ENCODE measurements around the gene TOMM34. TPM values are rescaled to one million over a fixed set of nuclear protein-coding genes. Genes with fewer than 3 reads are reported as not detected.

TOMM34 gene
- total and polyA plus RNA-seq, 2 experiments from 2014 or later, result 27.4 to 38.7 TPM

DNA sequence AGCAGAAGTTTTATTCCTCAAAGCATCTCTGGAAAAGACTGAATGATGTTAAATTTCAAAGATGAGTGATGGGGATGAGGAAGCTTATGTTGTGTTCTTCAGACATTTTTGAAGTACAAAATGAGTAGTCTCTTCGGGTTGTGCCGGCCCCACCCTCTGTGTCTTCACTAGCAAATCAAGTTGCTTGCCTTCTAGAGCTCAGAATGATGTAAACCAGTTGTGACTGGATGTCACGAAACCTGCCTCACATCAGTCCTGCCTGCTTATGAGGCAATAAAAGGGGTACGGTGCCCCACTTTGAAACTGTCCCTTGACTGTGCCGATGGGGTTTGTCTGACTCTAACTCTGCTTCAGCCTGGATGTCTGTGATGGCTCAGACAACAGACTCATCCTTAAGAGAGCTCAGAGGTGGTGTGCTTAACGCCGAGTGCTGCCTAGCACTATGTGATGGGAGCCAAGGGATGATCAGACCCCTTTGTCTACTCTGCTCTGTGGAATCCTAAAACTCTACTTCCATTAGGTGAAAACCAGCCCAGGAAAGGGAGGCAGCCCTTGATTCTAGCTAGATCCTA lies 19.0 kb downstream of the TOMM34 start:
- Mint-ChIP-seq H3K27me3 (ENCODE audit: insufficient read depth, low read depth, poor library complexity) (no peaks in the 10 kb centered on the region), H3K4me3 (no peak overlapping the region), H3K36me3 (ENCODE audit: low read depth) (peaks cover 72% of the 10 kb centered on the region), H3K27ac (no peak overlapping the region; the same call in 1 of the 2 replicates), H3K4me1 (no peaks in the 10 kb centered on the region), H3K9me3 (no peaks in the 10 kb centered on the region)
- TF ChIP-seq POLR2AphosphoS5 (IDR thresholded peaks at IDR 0.05; ENCODE audit: low read depth) (no peak), JUNB (IDR thresholded peaks at IDR 0.05; ENCODE audit: unreplicated experiment) (no peak), EZH2 (IDR thresholded peaks at IDR 0.05; ENCODE audit: low read depth, unreplicated experiment) (no peak), NANOG (IDR thresholded peaks at IDR 0.05; ENCODE audit: borderline replicate concordance) (no peak), ZNF114 (CRISPR knock-in tag; IDR thresholded peaks at IDR 0.05) (no peak), STAT1 (IDR thresholded peaks at IDR 0.05; ENCODE audit: unreplicated experiment) (no peak), EZH2phosphoT487 (IDR thresholded peaks at IDR 0.05; ENCODE audit: unreplicated experiment) (no peak), ZNF331 (CRISPR knock-in tag; IDR thresholded peaks at IDR 0.05; ENCODE audit: low read depth) (no peak), CREB1 (CRISPR knock-in tag; IDR thresholded peaks at IDR 0.05; ENCODE audit: low read depth) (no peak)
- TF ChIP-seq, protein P1, sequence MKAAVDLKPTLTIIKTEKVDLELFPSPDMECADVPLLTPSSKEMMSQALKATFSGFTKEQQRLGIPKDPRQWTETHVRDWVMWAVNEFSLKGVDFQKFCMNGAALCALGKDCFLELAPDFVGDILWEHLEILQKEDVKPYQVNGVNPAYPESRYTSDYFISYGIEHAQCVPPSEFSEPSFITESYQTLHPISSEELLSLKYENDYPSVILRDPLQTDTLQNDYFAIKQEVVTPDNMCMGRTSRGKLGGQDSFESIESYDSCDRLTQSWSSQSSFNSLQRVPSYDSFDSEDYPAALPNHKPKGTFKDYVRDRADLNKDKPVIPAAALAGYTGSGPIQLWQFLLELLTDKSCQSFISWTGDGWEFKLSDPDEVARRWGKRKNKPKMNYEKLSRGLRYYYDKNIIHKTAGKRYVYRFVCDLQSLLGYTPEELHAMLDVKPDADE (IDR thresholded peaks at IDR 0.05), result no peak
- TF ChIP-seq, protein P2, sequence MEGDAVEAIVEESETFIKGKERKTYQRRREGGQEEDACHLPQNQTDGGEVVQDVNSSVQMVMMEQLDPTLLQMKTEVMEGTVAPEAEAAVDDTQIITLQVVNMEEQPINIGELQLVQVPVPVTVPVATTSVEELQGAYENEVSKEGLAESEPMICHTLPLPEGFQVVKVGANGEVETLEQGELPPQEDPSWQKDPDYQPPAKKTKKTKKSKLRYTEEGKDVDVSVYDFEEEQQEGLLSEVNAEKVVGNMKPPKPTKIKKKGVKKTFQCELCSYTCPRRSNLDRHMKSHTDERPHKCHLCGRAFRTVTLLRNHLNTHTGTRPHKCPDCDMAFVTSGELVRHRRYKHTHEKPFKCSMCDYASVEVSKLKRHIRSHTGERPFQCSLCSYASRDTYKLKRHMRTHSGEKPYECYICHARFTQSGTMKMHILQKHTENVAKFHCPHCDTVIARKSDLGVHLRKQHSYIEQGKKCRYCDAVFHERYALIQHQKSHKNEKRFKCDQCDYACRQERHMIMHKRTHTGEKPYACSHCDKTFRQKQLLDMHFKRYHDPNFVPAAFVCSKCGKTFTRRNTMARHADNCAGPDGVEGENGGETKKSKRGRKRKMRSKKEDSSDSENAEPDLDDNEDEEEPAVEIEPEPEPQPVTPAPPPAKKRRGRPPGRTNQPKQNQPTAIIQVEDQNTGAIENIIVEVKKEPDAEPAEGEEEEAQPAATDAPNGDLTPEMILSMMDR (conservative IDR thresholded peaks at IDR 0.05; ENCODE audit: low read depth in 2 of 2), result no peak
- TF ChIP-seq, protein P3, sequence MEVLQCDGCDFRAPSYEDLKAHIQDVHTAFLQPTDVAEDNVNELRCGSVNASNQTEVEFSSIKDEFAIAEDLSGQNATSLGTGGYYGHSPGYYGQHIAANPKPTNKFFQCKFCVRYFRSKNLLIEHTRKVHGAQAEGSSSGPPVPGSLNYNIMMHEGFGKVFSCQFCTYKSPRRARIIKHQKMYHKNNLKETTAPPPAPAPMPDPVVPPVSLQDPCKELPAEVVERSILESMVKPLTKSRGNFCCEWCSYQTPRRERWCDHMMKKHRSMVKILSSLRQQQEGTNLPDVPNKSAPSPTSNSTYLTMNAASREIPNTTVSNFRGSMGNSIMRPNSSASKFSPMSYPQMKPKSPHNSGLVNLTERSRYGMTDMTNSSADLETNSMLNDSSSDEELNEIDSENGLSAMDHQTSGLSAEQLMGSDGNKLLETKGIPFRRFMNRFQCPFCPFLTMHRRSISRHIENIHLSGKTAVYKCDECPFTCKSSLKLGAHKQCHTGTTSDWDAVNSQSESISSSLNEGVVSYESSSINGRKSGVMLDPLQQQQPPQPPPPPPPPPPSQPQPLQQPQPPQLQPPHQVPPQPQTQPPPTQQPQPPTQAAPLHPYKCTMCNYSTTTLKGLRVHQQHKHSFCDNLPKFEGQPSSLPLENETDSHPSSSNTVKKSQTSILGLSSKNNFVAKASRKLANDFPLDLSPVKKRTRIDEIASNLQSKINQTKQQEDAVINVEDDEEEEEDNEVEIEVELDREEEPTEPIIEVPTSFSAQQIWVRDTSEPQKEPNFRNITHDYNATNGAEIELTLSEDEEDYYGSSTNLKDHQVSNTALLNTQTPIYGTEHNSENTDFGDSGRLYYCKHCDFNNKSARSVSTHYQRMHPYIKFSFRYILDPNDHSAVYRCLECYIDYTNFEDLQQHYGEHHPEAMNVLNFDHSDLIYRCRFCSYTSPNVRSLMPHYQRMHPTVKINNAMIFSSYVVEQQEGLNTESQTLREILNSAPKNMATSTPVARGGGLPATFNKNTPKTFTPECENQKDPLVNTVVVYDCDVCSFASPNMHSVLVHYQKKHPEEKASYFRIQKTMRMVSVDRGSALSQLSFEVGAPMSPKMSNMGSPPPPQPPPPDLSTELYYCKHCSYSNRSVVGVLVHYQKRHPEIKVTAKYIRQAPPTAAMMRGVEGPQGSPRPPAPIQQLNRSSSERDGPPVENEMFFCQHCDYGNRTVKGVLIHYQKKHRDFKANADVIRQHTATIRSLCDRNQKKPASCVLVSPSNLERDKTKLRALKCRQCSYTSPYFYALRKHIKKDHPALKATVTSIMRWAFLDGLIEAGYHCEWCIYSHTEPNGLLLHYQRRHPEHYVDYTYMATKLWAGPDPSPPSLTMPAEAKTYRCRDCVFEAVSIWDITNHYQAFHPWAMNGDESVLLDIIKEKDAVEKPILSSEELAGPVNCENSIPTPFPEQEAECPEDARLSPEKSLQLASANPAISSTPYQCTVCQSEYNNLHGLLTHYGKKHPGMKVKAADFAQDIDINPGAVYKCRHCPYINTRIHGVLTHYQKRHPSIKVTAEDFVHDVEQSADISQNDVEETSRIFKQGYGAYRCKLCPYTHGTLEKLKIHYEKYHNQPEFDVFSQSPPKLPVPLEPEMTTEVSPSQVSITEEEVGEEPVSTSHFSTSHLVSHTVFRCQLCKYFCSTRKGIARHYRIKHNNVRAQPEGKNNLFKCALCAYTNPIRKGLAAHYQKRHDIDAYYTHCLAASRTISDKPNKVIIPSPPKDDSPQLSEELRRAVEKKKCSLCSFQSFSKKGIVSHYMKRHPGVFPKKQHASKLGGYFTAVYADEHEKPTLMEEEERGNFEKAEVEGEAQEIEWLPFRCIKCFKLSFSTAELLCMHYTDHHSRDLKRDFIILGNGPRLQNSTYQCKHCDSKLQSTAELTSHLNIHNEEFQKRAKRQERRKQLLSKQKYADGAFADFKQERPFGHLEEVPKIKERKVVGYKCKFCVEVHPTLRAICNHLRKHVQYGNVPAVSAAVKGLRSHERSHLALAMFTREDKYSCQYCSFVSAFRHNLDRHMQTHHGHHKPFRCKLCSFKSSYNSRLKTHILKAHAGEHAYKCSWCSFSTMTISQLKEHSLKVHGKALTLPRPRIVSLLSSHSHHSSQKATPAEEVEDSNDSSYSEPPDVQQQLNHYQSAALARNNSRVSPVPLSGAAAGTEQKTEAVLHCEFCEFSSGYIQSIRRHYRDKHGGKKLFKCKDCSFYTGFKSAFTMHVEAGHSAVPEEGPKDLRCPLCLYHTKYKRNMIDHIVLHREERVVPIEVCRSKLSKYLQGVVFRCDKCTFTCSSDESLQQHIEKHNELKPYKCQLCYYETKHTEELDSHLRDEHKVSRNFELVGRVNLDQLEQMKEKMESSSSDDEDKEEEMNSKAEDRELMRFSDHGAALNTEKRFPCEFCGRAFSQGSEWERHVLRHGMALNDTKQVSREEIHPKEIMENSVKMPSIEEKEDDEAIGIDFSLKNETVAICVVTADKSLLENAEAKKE (CRISPR knock-in tag; IDR thresholded peaks at IDR 0.05), result no peak
- TF ChIP-seq, protein P4, sequence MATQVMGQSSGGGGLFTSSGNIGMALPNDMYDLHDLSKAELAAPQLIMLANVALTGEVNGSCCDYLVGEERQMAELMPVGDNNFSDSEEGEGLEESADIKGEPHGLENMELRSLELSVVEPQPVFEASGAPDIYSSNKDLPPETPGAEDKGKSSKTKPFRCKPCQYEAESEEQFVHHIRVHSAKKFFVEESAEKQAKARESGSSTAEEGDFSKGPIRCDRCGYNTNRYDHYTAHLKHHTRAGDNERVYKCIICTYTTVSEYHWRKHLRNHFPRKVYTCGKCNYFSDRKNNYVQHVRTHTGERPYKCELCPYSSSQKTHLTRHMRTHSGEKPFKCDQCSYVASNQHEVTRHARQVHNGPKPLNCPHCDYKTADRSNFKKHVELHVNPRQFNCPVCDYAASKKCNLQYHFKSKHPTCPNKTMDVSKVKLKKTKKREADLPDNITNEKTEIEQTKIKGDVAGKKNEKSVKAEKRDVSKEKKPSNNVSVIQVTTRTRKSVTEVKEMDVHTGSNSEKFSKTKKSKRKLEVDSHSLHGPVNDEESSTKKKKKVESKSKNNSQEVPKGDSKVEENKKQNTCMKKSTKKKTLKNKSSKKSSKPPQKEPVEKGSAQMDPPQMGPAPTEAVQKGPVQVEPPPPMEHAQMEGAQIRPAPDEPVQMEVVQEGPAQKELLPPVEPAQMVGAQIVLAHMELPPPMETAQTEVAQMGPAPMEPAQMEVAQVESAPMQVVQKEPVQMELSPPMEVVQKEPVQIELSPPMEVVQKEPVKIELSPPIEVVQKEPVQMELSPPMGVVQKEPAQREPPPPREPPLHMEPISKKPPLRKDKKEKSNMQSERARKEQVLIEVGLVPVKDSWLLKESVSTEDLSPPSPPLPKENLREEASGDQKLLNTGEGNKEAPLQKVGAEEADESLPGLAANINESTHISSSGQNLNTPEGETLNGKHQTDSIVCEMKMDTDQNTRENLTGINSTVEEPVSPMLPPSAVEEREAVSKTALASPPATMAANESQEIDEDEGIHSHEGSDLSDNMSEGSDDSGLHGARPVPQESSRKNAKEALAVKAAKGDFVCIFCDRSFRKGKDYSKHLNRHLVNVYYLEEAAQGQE (IDR thresholded peaks at IDR 0.05; ENCODE audit: unreplicated experiment), result no peak
- Histone ChIP-seq H3F3A (replicated peaks; ENCODE audit: low read depth) (peaks cover 3% of the 10 kb centered on the region; the same call in 1 of the 2 replicates), H4K20me1 (replicated peaks; ENCODE audit: insufficient read depth) (peaks cover 3% of the 10 kb centered on the region), H3K4me2 (no peak overlapping the region), H3K4me1 (ENCODE audit: insufficient read depth) (no peaks in the 10 kb centered on the region), H2AFZ (no peak overlapping the region), H3K36me3 (ENCODE audit: insufficient read depth) (peaks cover 22% of the 10 kb centered on the region), H3K9me2 (ENCODE audit: insufficient read depth) (no peaks in the 10 kb centered on the region), H3K4me3 (no peak overlapping the region), H3K27ac (ENCODE audit: low read depth) (no peak overlapping the region), H3K79me2 (replicated peaks; ENCODE audit: insufficient read depth) (no peaks in the 10 kb centered on the region), H3K27me3 (ENCODE audit: insufficient read depth) (no peaks in the 10 kb centered on the region)
- DNase-seq (ENCODE audit: low spot score) (no peak), ATAC-seq (no peak)

Measured in GM23338 (cell line).